H9 (cell line): ENCODE data around the gene TTYH2. TPM values are rescaled to one million over a fixed set of nuclear protein-coding genes. Genes with fewer than 3 reads are reported as not detected.

ENCODE experiments used
- DNase-seq: peaks from one replicate; pipeline ENCODE4 v3.0.0-alpha.2; 2017
- H2AFZ ChIP-seq: one replicate; pipeline ENCODE4 v1.6.1; 2013; ENCODE audit warnings: mild to moderate bottlenecking, low read length, control low read depth, moderate library complexity
- H2AK5ac ChIP-seq: 2 replicates; pipeline ENCODE4 v1.6.1; 2013; ENCODE audit warnings: low read length, control low read depth, mixed read lengths; ENCODE audit not compliant: insufficient read length
- H2BK120ac ChIP-seq: one replicate; pipeline ENCODE4 v1.6.1; 2013; ENCODE audit warnings: low read depth, mild to moderate bottlenecking, low read length, control low read depth, inconsistent platforms; ENCODE audit not compliant: poor library complexity, severe bottlenecking
- H2BK12ac ChIP-seq: 2 replicates; pipeline ENCODE4 v1.6.1; 2013; ENCODE audit warnings: low read length, control low read depth, mixed read lengths, low read depth; ENCODE audit not compliant: insufficient read length
- H2BK15ac ChIP-seq: 2 replicates; pipeline ENCODE4 v1.6.1; 2013; ENCODE audit warnings: low read depth, low read length, control low read depth
- H2BK20ac ChIP-seq: one replicate; pipeline ENCODE4 v1.6.1; 2013; ENCODE audit warnings: low read depth, mild to moderate bottlenecking, low read length, control low read depth, inconsistent platforms; ENCODE audit not compliant: poor library complexity, severe bottlenecking
- H2BK5ac ChIP-seq: 2 replicates; pipeline ENCODE4 v1.6.1; 2013; ENCODE audit warnings: low read length, control low read depth, mixed read lengths; ENCODE audit not compliant: insufficient read length
- H3K14ac ChIP-seq: 2 replicates; pipeline ENCODE4 v1.6.1; 2013; ENCODE audit warnings: low read length, control low read depth; ENCODE audit not compliant: insufficient read depth
- H3K18ac ChIP-seq: 2 replicates; pipeline ENCODE4 v1.6.1; 2013; ENCODE audit warnings: low read depth, mild to moderate bottlenecking, mixed read lengths, low read length, control low read depth; ENCODE audit not compliant: insufficient read length
- H3K23ac ChIP-seq: 2 replicates; pipeline ENCODE4 v1.6.1; 2013; ENCODE audit warnings: low read length, control low read depth, mixed read lengths, low read depth; ENCODE audit not compliant: insufficient read length
- H3K23me2 ChIP-seq: 2 replicates; pipeline ENCODE4 v1.6.1; 2013; ENCODE audit warnings: low read depth, mild to moderate bottlenecking, mixed read lengths, low read length, control low read depth; ENCODE audit not compliant: insufficient read length, poor library complexity, severe bottlenecking
- H3K27ac ChIP-seq: 2 replicates; pipeline ENCODE4 v1.5.1; 2013; ENCODE audit warnings: low read length, control low read depth, mixed read lengths, low read depth; ENCODE audit not compliant: insufficient read length
- H3K27me3 ChIP-seq: 2 replicates; pipeline ENCODE4 v1.6.1; 2013; ENCODE audit warnings: low read length, control low read depth, inconsistent platforms; ENCODE audit not compliant: insufficient read depth
- H3K4ac ChIP-seq: 2 replicates; pipeline ENCODE4 v1.6.1; 2013; ENCODE audit warnings: low read depth, mild to moderate bottlenecking, control low read depth, inconsistent platforms, low read length, moderate library complexity
- H3K4me1 ChIP-seq: 2 replicates; pipeline ENCODE4 v1.6.1; 2013; ENCODE audit warnings: low read length, control low read depth, inconsistent platforms; ENCODE audit not compliant: insufficient read depth
- H3K4me2 ChIP-seq: 2 replicates; pipeline ENCODE4 v1.6.1; 2013; ENCODE audit warnings: low read length, control low read depth, mixed read lengths; ENCODE audit not compliant: insufficient read length, insufficient read depth
- H3K56ac ChIP-seq: 2 replicates; pipeline ENCODE4 v1.6.1; 2013; ENCODE audit warnings: low read depth, mild to moderate bottlenecking, mixed read lengths, low read length, control low read depth; ENCODE audit not compliant: insufficient read length
- H3K79me1 ChIP-seq: 2 replicates; pipeline ENCODE4 v1.6.1; 2013; ENCODE audit warnings: low read depth, mild to moderate bottlenecking, moderate library complexity, low read length, control low read depth, inconsistent platforms; ENCODE audit not compliant: insufficient read depth, poor library complexity, severe bottlenecking
- H3K79me2 ChIP-seq: 2 replicates; pipeline ENCODE4 v1.6.1; 2013; ENCODE audit warnings: low read length, control low read depth, inconsistent platforms; ENCODE audit not compliant: insufficient read depth
- H3K9ac ChIP-seq: 2 replicates; pipeline ENCODE4 v1.6.1; 2013; ENCODE audit warnings: low read length, control low read depth, mixed read lengths; ENCODE audit not compliant: insufficient read length; ENCODE audit errors: extremely low read depth
- H3K9me3 ChIP-seq: one replicate; pipeline ENCODE4 v1.6.1; 2013; ENCODE audit warnings: low read depth, low read length, inconsistent platforms; ENCODE audit not compliant: control insufficient read depth
- H3T11ph ChIP-seq: one replicate; pipeline ENCODE4 v1.6.1; 2013; ENCODE audit warnings: mild to moderate bottlenecking, low read length, control low read depth, inconsistent platforms
- H4K20me1 ChIP-seq: one replicate; pipeline ENCODE4 v1.6.1; 2013; ENCODE audit not compliant: control insufficient read depth, insufficient read length, insufficient read depth
- H4K5ac ChIP-seq: 2 replicates; pipeline ENCODE4 v1.6.1; 2013; ENCODE audit warnings: low read depth, mild to moderate bottlenecking, mixed read lengths, low read length, control low read depth; ENCODE audit not compliant: insufficient read length
- H4K8ac ChIP-seq: replicated peaks from 2 replicates; pipeline ENCODE4 v1.6.1; 2013; ENCODE audit warnings: low read length, control low read depth, mixed read lengths, low read depth; ENCODE audit not compliant: insufficient read length
- H4K91ac ChIP-seq: 2 replicates; pipeline ENCODE4 v1.6.1; 2013; ENCODE audit warnings: low read depth, mild to moderate bottlenecking, moderate library complexity, mixed read lengths, low read length, control low read depth; ENCODE audit not compliant: insufficient read length
- H3K27ac Mint-ChIP-seq, 3 experiments: 2 replicates in 2 of 3; 3 replicates in 1 of 3; pipeline ENCODE4 v1.8.0; 2020 to 2021; ENCODE audit warnings: mixed read lengths in 3 of 3, mild to moderate bottlenecking in 1 of 3, moderate library complexity in 1 of 3
- H3K27me3 Mint-ChIP-seq: 2 replicates; pipeline ENCODE4 v1.8.0; 2021; ENCODE audit warnings: low read depth, mild to moderate bottlenecking, moderate library complexity, mixed read lengths
- H3K36me3 Mint-ChIP-seq, 3 experiments: 2 replicates in 2 of 3; 3 replicates in 1 of 3; pipeline ENCODE4 v1.8.0; 2020 to 2021; ENCODE audit warnings: low read depth in 3 of 3, mixed read lengths in 3 of 3; ENCODE audit not compliant: insufficient read depth in 1 of 3
- H3K4me1 Mint-ChIP-seq, 2 experiments: 2 replicates each; pipeline ENCODE4 v1.8.0; 2020; ENCODE audit warnings: mixed read lengths in 2 of 2
- H3K4me3 Mint-ChIP-seq, 2 experiments: 2 replicates in 1 of 2; 3 replicates in 1 of 2; pipeline ENCODE4 v1.8.0; 2020 to 2021; ENCODE audit warnings: mild to moderate bottlenecking in 2 of 2, mixed read lengths in 2 of 2, moderate library complexity in 1 of 2
- H3K9me3 Mint-ChIP-seq, 2 experiments: 2 replicates in 1 of 2; 3 replicates in 1 of 2; pipeline ENCODE4 v1.8.0; 2020; ENCODE audit warnings: mild to moderate bottlenecking in 2 of 2, mixed read lengths in 2 of 2, moderate library complexity in 1 of 2
- WGBS: extraction: QIAGEN DNeasy Blood & Tissue Kit; methylation state at CpG from one replicate; pipeline ENCODE4 v1.1.7; 2013; ENCODE audit warnings: missing lambda C conversion rate, low lambda C conversion rate, mixed read lengths; ENCODE audit not compliant: insufficient read length; ENCODE audit errors: extremely low coverage; 5-methylcytosine and 5-hydroxymethylcytosine counted together
- total RNA-seq: library from RNA; stranded (reverse); gene quantifications from 2 replicates; pipeline ENCODE4 v1.2.1, GENCODE V29; 2021
- TF ChIP-seq, protein P1 (sequence below): fragments of 200-600 bp; sonication (generic); conservative IDR thresholded peaks from 3 replicates; pipeline ENCODE4 v1.8.0; 2021; ENCODE audit warnings: antibody characterized with exemption, mild to moderate bottlenecking

TTYH2 gene
- total RNA-seq, 1 experiment from 2014 or later = 1.6 TPM

DNA sequence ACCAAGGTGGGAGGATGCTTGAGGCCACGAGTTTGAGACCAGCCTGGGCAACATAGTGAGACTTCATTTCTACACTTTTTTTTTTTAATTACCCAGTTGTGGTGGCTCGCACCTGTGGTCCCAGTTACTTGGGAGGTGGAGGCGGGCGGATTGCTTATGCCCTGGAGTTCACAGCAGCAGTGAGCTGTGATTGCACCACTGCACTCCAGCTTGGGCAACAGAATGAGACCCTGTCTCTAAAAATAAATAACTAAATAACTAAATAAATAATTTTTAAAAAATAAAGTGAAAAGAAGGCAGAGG, 70.0 kb downstream of the TTYH2 start:
- Histone ChIP-seq H2BK5ac (no peak overlapping the region), H3K23ac (no peak overlapping the region), H2BK20ac (no peak overlapping the region), H4K5ac (no peak overlapping the region), H3K79me2 (no peaks in the 10 kb centered on the region), H2AFZ (no peak overlapping the region), H3K4ac (no peak overlapping the region), H3K79me1 (no peaks in the 10 kb centered on the region), H2AK5ac (no peak overlapping the region), H3K27me3 (no peaks in the 10 kb centered on the region), H4K8ac (no peak overlapping the region), H4K91ac (no peak overlapping the region), H3K9me3 (no peaks in the 10 kb centered on the region), H3K14ac (no peak overlapping the region), H2BK15ac (no peak overlapping the region), H4K20me1 (no peaks in the 10 kb centered on the region), H3K18ac (no peak overlapping the region), H2BK12ac (no peak overlapping the region), H3K23me2 (peaks cover 6% of the 10 kb centered on the region), H3K4me2 (no peak overlapping the region), H3T11ph (no peak overlapping the region), H3K56ac (no peak overlapping the region), H3K27ac (no peak overlapping the region), H2BK120ac (no peak overlapping the region), H3K4me1 (no peaks in the 10 kb centered on the region), H3K9ac (no peak overlapping the region)
- TF ChIP-seq, protein P1, sequence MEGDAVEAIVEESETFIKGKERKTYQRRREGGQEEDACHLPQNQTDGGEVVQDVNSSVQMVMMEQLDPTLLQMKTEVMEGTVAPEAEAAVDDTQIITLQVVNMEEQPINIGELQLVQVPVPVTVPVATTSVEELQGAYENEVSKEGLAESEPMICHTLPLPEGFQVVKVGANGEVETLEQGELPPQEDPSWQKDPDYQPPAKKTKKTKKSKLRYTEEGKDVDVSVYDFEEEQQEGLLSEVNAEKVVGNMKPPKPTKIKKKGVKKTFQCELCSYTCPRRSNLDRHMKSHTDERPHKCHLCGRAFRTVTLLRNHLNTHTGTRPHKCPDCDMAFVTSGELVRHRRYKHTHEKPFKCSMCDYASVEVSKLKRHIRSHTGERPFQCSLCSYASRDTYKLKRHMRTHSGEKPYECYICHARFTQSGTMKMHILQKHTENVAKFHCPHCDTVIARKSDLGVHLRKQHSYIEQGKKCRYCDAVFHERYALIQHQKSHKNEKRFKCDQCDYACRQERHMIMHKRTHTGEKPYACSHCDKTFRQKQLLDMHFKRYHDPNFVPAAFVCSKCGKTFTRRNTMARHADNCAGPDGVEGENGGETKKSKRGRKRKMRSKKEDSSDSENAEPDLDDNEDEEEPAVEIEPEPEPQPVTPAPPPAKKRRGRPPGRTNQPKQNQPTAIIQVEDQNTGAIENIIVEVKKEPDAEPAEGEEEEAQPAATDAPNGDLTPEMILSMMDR = no peak
- H3K27ac Mint-ChIP-seq = no peak overlapping the region
- WGBS = no CpG with 5 or more reads among the region's 4 CpGs
- H3K27me3 Mint-ChIP-seq = peaks cover 9% of the 10 kb centered on the region
- no peaks in the 10 kb centered on the region for H3K36me3 Mint-ChIP-seq
- H3K9me3 Mint-ChIP-seq = no peaks in the 10 kb centered on the region
- peaks cover 6 to 7% of the 10 kb centered on the region in 2 experiments; a peak in 3 of 4 replicates for H3K4me1 Mint-ChIP-seq
- H3K4me3 Mint-ChIP-seq = no peak overlapping the region
- no peak for DNase-seq
